HCT116 (cell line): ENCODE data around the gene AZGP1. TPM values are rescaled to one million over a fixed set of nuclear protein-coding genes. Genes with fewer than 3 reads are reported as not detected.

ENCODE experiments used
- ATAC-seq: fragments of 200-7000 bp; cut with Tn5 transposase; 2 replicates; pipeline ENCODE4 v1.9.1; 2020; ENCODE audit warnings: mild to moderate bottlenecking, moderate library complexity
- BruUV-seq: library from RNA; stranded (reverse); fragments of 400-500 nt; replicated peaks from 2 replicates; lab custom pipeline; 2021; lab: Mats Ljungman, UMichigan
- CTCF ChIA-PET: fragments of 300-600 bp; sonication (Branson Sonifier 250); formaldehyde crosslinking; loops from one replicate; lab custom pipeline; 2021; ENCODE audit warnings: antibody characterized with exemption; lab: Charles Lee
- POLR2A ChIA-PET: fragments of 300-600, 350-600 bp; sonication (Branson Sonifier 250); formaldehyde crosslinking; loops from one replicate; lab custom pipeline; 2021; ENCODE audit warnings: antibody characterized with exemption; lab: Charles Lee
- RAD21 ChIA-PET, 2 experiments: fragments of 300-600 bp; sonication (Branson Sonifier 250); formaldehyde crosslinking; loops; one replicate each; lab custom pipeline; 2023; ENCODE audit warnings: low total read pairs in 2 of 2; ENCODE audit not compliant: uncharacterized antibody in 2 of 2, unreplicated experiment in 2 of 2, low non-redundant PET in 1 of 2; lab: Charles Lee
- DNase-seq: peaks from one replicate; pipeline ENCODE4 v3.0.0-alpha.2; 2010; ENCODE audit warnings: low read depth, low spot score
- H2AFZ ChIP-seq: fragments of 200-600 bp; shearing (Covaris generic), sonication (generic); 2 replicates; pipeline ENCODE4 v1.6.1; 2017; ENCODE audit warnings: low read depth, mixed run types, mixed read lengths, antibody characterized with exemption, low read length; ENCODE audit not compliant: poor library complexity, severe bottlenecking
- H3K27ac ChIP-seq: 2 replicates; pipeline ENCODE4 v1.5.1; 2012; ENCODE audit warnings: low read depth, low read length
- H3K27me3 ChIP-seq: fragments of 200-600 bp; sonication (generic); 2 replicates; pipeline ENCODE4 v1.6.1; 2016; ENCODE audit warnings: mixed run types, low read length, mixed read lengths; ENCODE audit not compliant: insufficient read depth
- H3K36me3 ChIP-seq, 2 experiments: fragments of 200-500 bp in 1 of 2; fragments of 200-600 bp in 1 of 2; sonication (Bioruptor generic) in 1 of 2; sonication (generic) in 1 of 2; 2 replicates each; pipeline versions ENCODE4 v1.5.1 to v1.6.1; 2014 to 2016; ENCODE audit warnings: low read length in 2 of 2, inconsistent platforms in 1 of 2, mixed read lengths in 1 of 2, mixed run types in 1 of 2; ENCODE audit not compliant: insufficient read depth in 2 of 2, control insufficient read depth in 1 of 2
- H3K4me1 ChIP-seq, 2 experiments: fragments of 200-600 bp in 1 of 2; sonication (generic) in 1 of 2; 2 replicates each; pipeline versions ENCODE4 v1.5.1 to v1.6.1; 2012 to 2017; ENCODE audit warnings: low read length in 2 of 2, inconsistent platforms in 1 of 2, mild to moderate bottlenecking in 1 of 2, mixed read lengths in 1 of 2, mixed run types in 1 of 2, moderate library complexity in 1 of 2; ENCODE audit not compliant: insufficient read depth in 2 of 2, control insufficient read depth in 1 of 2
- H3K4me2 ChIP-seq: fragments of 200-600 bp; sonication (generic); 2 replicates; pipeline ENCODE4 v1.6.1; 2017; ENCODE audit warnings: mixed run types, low read length, mixed read lengths
- H3K4me3 ChIP-seq, 2 experiments: fragments of 200-600 bp in 1 of 2; sonication (generic) in 1 of 2; replicated peaks in 1 of 2; 2 replicates each; pipeline ENCODE4 v1.5.1; 2011 to 2016; ENCODE audit warnings: low read length in 2 of 2, control low read depth in 1 of 2, low read depth in 1 of 2, mild to moderate bottlenecking in 1 of 2, mixed read lengths in 1 of 2, mixed run types in 1 of 2
- H3K79me2 ChIP-seq: fragments of 200-600 bp; sonication (generic); 2 replicates; pipeline ENCODE4 v1.6.1; 2017; ENCODE audit warnings: mild to moderate bottlenecking, mixed run types, low read length, moderate library complexity, mixed read lengths; ENCODE audit not compliant: insufficient read depth
- H3K9ac ChIP-seq: fragments of 200-600 bp; sonication (generic); 2 replicates; pipeline ENCODE4 v1.6.1; 2016; ENCODE audit warnings: low read length, mixed read lengths
- H3K9me2 ChIP-seq: fragments of 200-600 bp; sonication (generic), shearing (Covaris generic); 2 replicates; pipeline ENCODE4 v1.6.1; 2017; ENCODE audit warnings: mixed run types, mild to moderate bottlenecking, moderate library complexity; ENCODE audit not compliant: insufficient read depth
- H3K9me3 ChIP-seq, 2 experiments: fragments of 200-500 bp in 1 of 2; fragments of 200-600 bp in 1 of 2; sonication (Bioruptor generic) in 1 of 2; sonication (generic) in 1 of 2; 2 replicates each; pipeline ENCODE4 v1.6.1; 2014 to 2017; ENCODE audit warnings: low read length in 2 of 2, mixed read lengths in 2 of 2, inconsistent platforms in 1 of 2, low read depth in 1 of 2, mild to moderate bottlenecking in 1 of 2, mixed run types in 1 of 2, moderate library complexity in 1 of 2; ENCODE audit not compliant: control insufficient read depth in 1 of 2, insufficient read depth in 1 of 2
- H4K20me1 ChIP-seq: fragments of 200-600 bp; sonication (generic), shearing (Covaris generic); 2 replicates; pipeline ENCODE4 v1.6.1; 2017; ENCODE audit warnings: mixed run types, mild to moderate bottlenecking, moderate library complexity; ENCODE audit not compliant: insufficient read depth
- CBX3 ChIP-seq: IDR thresholded peaks from 2 replicates; pipeline ENCODE4 v1.6.1; 2012; ENCODE audit warnings: low read depth
- CEBPB ChIP-seq: IDR thresholded peaks from 2 replicates; pipeline ENCODE4 v1.6.1; 2012; ENCODE audit warnings: low read depth
- EGR1 ChIP-seq: IDR thresholded peaks from 2 replicates; pipeline ENCODE4 v1.6.1; 2012; ENCODE audit warnings: low read depth
- EZH2phosphoT487 ChIP-seq: fragments of 200-600 bp; IDR thresholded peaks from 2 replicates; pipeline ENCODE4 v1.6.1; 2018; ENCODE audit warnings: antibody characterized with exemption, borderline replicate concordance
- FOSL1 ChIP-seq: IDR thresholded peaks from 2 replicates; pipeline ENCODE4 v1.6.1; 2012; ENCODE audit warnings: low read depth
- JUND ChIP-seq: IDR thresholded peaks from 2 replicates; pipeline ENCODE4 v1.6.1; 2012
- POLR2A ChIP-seq: IDR thresholded peaks from 2 replicates; pipeline ENCODE4 v1.7.0; 2011; ENCODE audit warnings: borderline replicate concordance; ENCODE audit not compliant: insufficient read depth, insufficient read length; ENCODE audit errors: extremely low read depth
- POLR2AphosphoS5 ChIP-seq: IDR thresholded peaks from 2 replicates; pipeline ENCODE4 v1.6.1; 2011; ENCODE audit warnings: mild to moderate bottlenecking, low read depth, low read length, moderate library complexity
- RAD21 ChIP-seq: IDR thresholded peaks from 2 replicates; pipeline ENCODE4 v1.6.1; 2012; ENCODE audit warnings: low read depth, mild to moderate bottlenecking
- SIN3A ChIP-seq: IDR thresholded peaks from 2 replicates; pipeline ENCODE4 v1.6.1; 2012; ENCODE audit warnings: low read depth
- SP1 ChIP-seq: IDR thresholded peaks from 2 replicates; pipeline ENCODE4 v1.6.1; 2012; ENCODE audit warnings: low read depth
- TCF7L2 ChIP-seq: IDR thresholded peaks from 2 replicates; pipeline ENCODE4 v1.7.0; 2011; ENCODE audit warnings: borderline replicate concordance, inconsistent platforms; ENCODE audit not compliant: insufficient read depth, insufficient read length; ENCODE audit errors: extremely low read depth
- YY1 ChIP-seq: IDR thresholded peaks from 2 replicates; pipeline ENCODE4 v1.6.1; 2011; ENCODE audit warnings: low read length, low read depth, moderate library complexity, mild to moderate bottlenecking; ENCODE audit not compliant: insufficient replicate concordance; ENCODE audit errors: extremely low read depth
- ZNF274 ChIP-seq: fragments of 200-500 bp; sonication (Bioruptor generic); IDR thresholded peaks from 2 replicates; pipeline ENCODE4 v1.6.1; 2014; ENCODE audit warnings: mild to moderate bottlenecking, low read depth, low read length, inconsistent platforms
- intact Hi-C: fragments of 100-400 bp; cut with micrococcal nuclease; formaldehyde crosslinking; loops from 2 replicates; pipeline ENCODE4 v1.10.0; 2022
- total RNA-seq: library from RNA; stranded (reverse); gene quantifications from one replicate; pipeline ENCODE4 v1.2.1, GENCODE V29; 2021; ENCODE audit not compliant: unreplicated experiment
- TF ChIP-seq, protein P1 (sequence below), 3 experiments: fragments of 200-600 bp in 1 of 3; sonication (generic) in 1 of 3; IDR thresholded peaks in 2 of 3; conservative IDR thresholded peaks in 1 of 3; 2 replicates each; pipeline ENCODE4 v1.5.1; 2012 to 2017; ENCODE audit warnings: low read depth in 2 of 3, low read length in 2 of 3, antibody characterized with exemption in 1 of 3, borderline replicate concordance in 1 of 3, control low read depth in 1 of 3, mild to moderate bottlenecking in 1 of 3, mixed read lengths in 1 of 3, mixed run types in 1 of 3, moderate library complexity in 1 of 3; ENCODE audit not compliant: insufficient read depth in 1 of 3
- TF ChIP-seq, protein P2 (sequence below): IDR thresholded peaks from 2 replicates; pipeline ENCODE4 v1.6.1; 2011; ENCODE audit warnings: mild to moderate bottlenecking, low read length, moderate library complexity; ENCODE audit not compliant: insufficient replicate concordance; ENCODE audit errors: extremely low read depth
- TF ChIP-seq, protein P3 (sequence below): IDR thresholded peaks from 2 replicates; pipeline ENCODE4 v1.6.1; 2012
- TF ChIP-seq, protein P4 (sequence below): IDR thresholded peaks from 2 replicates; pipeline ENCODE4 v1.6.1; 2012; ENCODE audit warnings: low read depth

The AZGP1 gene
- total RNA-seq, 1 experiment from 2014 or later, result 1.1 TPM

DNA sequence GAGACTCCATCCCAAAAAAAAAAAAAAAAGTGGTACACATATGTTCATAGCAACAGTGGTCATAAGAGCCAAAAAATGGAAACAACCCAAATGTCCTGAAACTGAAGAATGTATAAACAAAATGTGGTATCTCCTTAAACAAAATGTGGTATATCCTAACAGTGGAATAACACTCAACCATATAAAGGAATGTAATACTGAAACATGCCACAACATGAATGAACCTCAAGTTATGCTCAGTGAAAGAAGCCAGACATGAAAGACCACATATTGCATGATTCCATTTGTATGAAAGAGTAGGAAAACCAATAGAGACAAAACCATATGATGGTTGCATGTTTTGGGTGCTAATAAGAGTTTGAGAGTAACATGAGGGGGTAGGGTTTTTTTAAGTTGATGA is 49.5 kb downstream of the AZGP1 start:
- CTCF ChIA-PET, result no interaction called here
- H3K9ac ChIP-seq, result no peak overlapping the region
- no peak overlapping the region for H3K27ac ChIP-seq
- RAD21 ChIA-PET, result no interaction called here
- no peaks in the 10 kb centered on the region for H4K20me1 ChIP-seq
- ATAC-seq, result no peak
- BruUV-seq, result no TSS peak
- intact Hi-C loops, result no loop called here
- H3K9me2 ChIP-seq, result no peaks in the 10 kb centered on the region
- no peaks in the 10 kb centered on the region for H3K79me2 ChIP-seq
- no peak overlapping the region for H3K4me3 ChIP-seq
- POLR2A ChIA-PET, result no interaction called here
- no peak for DNase-seq
- peaks cover 7 to 14% of the 10 kb centered on the region in 2 experiments; a peak in 3 of 4 replicates for H3K4me1 ChIP-seq
- no peaks in the 10 kb centered on the region for H3K9me3 ChIP-seq
- no peaks in the 10 kb centered on the region for H3K36me3 ChIP-seq
- H3K27me3 ChIP-seq, result peaks cover 20% of the 10 kb centered on the region; the same call in 1 of the 2 replicates
- no peak overlapping the region for H3K4me2 ChIP-seq
- no peak overlapping the region for H2AFZ ChIP-seq
- TF ChIP-seq YY1, result no peak
- no peak for TF ChIP-seq RAD21
- no peak for TF ChIP-seq POLR2A
- no peak for TF ChIP-seq FOSL1
- TF ChIP-seq CEBPB, result no peak
- TF ChIP-seq, protein P1, sequence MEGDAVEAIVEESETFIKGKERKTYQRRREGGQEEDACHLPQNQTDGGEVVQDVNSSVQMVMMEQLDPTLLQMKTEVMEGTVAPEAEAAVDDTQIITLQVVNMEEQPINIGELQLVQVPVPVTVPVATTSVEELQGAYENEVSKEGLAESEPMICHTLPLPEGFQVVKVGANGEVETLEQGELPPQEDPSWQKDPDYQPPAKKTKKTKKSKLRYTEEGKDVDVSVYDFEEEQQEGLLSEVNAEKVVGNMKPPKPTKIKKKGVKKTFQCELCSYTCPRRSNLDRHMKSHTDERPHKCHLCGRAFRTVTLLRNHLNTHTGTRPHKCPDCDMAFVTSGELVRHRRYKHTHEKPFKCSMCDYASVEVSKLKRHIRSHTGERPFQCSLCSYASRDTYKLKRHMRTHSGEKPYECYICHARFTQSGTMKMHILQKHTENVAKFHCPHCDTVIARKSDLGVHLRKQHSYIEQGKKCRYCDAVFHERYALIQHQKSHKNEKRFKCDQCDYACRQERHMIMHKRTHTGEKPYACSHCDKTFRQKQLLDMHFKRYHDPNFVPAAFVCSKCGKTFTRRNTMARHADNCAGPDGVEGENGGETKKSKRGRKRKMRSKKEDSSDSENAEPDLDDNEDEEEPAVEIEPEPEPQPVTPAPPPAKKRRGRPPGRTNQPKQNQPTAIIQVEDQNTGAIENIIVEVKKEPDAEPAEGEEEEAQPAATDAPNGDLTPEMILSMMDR (IDR thresholded peaks at IDR 0.05 in 2 of 3, conservative IDR thresholded peaks at IDR 0.05 in 1 of 3; ENCODE audit: borderline replicate concordance in 1 of 3, insufficient read depth in 1 of 3, low read depth in 2 of 3, low read length in 2 of 3), result no peak
- TF ChIP-seq JUND, result no peak
- no peak for TF ChIP-seq EZH2phosphoT487
- no peak for TF ChIP-seq POLR2AphosphoS5
- no peak for TF ChIP-seq ZNF274
- TF ChIP-seq, protein P2, sequence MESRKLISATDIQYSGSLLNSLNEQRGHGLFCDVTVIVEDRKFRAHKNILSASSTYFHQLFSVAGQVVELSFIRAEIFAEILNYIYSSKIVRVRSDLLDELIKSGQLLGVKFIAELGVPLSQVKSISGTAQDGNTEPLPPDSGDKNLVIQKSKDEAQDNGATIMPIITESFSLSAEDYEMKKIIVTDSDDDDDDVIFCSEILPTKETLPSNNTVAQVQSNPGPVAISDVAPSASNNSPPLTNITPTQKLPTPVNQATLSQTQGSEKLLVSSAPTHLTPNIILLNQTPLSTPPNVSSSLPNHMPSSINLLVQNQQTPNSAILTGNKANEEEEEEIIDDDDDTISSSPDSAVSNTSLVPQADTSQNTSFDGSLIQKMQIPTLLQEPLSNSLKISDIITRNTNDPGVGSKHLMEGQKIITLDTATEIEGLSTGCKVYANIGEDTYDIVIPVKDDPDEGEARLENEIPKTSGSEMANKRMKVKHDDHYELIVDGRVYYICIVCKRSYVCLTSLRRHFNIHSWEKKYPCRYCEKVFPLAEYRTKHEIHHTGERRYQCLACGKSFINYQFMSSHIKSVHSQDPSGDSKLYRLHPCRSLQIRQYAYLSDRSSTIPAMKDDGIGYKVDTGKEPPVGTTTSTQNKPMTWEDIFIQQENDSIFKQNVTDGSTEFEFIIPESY, result no peak
- TF ChIP-seq, protein P3, sequence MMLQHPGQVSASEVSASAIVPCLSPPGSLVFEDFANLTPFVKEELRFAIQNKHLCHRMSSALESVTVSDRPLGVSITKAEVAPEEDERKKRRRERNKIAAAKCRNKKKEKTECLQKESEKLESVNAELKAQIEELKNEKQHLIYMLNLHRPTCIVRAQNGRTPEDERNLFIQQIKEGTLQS, result no peak
- TF ChIP-seq, protein P4, sequence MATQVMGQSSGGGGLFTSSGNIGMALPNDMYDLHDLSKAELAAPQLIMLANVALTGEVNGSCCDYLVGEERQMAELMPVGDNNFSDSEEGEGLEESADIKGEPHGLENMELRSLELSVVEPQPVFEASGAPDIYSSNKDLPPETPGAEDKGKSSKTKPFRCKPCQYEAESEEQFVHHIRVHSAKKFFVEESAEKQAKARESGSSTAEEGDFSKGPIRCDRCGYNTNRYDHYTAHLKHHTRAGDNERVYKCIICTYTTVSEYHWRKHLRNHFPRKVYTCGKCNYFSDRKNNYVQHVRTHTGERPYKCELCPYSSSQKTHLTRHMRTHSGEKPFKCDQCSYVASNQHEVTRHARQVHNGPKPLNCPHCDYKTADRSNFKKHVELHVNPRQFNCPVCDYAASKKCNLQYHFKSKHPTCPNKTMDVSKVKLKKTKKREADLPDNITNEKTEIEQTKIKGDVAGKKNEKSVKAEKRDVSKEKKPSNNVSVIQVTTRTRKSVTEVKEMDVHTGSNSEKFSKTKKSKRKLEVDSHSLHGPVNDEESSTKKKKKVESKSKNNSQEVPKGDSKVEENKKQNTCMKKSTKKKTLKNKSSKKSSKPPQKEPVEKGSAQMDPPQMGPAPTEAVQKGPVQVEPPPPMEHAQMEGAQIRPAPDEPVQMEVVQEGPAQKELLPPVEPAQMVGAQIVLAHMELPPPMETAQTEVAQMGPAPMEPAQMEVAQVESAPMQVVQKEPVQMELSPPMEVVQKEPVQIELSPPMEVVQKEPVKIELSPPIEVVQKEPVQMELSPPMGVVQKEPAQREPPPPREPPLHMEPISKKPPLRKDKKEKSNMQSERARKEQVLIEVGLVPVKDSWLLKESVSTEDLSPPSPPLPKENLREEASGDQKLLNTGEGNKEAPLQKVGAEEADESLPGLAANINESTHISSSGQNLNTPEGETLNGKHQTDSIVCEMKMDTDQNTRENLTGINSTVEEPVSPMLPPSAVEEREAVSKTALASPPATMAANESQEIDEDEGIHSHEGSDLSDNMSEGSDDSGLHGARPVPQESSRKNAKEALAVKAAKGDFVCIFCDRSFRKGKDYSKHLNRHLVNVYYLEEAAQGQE, result no peak
- TF ChIP-seq CBX3, result no peak
- TF ChIP-seq TCF7L2, result no peak
- TF ChIP-seq SIN3A, result no peak
- TF ChIP-seq SP1, result no peak
- TF ChIP-seq EGR1, result no peak
